Adrenal gland (tissue), 12 donors: ENCODE data around the gene TRAF1. TPM values are rescaled to one million over a fixed set of nuclear protein-coding genes. Genes with fewer than 3 reads are reported as not detected.

ENCODE experiments used
- DNase-seq, 7 donors: peaks; one replicate each; pipeline ENCODE4 v3.0.0-alpha.2; 2019 to 2020
- H3K27ac ChIP-seq, 5 donors: fragments of 200-600 bp; sonication (generic) in 4 of 5; 1 replicate in 3 of 5; 2 replicates in 2 of 5; pipeline versions ENCODE4 v1.5.1 to v1.8.0; 2016 to 2020; ENCODE audit warnings: mild to moderate bottlenecking in 1 of 5
- H3K27me3 ChIP-seq: fragments of 200-600 bp; 2 replicates; pipeline ENCODE4 v1.8.0; 2021
- H3K36me3 ChIP-seq, 2 donors: fragments of 200-600 bp; replicated peaks in 1 of 2; 1 replicate in 1 of 2; 2 replicates in 1 of 2; pipeline versions ENCODE4 v1.5.1 to v1.8.0; 2018 to 2022
- H3K4me1 ChIP-seq, 2 donors: fragments of 200-600 bp; replicated peaks in 1 of 2; 1 replicate in 1 of 2; 2 replicates in 1 of 2; pipeline versions ENCODE4 v1.5.1 to v1.8.0; 2018 to 2021
- H3K4me3 ChIP-seq, 4 donors: fragments of 200-600 bp; sonication (generic) in 3 of 4; one replicate each; pipeline ENCODE4 v1.5.1; 2016 to 2018
- H3K9me3 ChIP-seq, 3 donors: fragments of 200-600 bp; sonication (generic) in 1 of 3; replicated peaks in 1 of 3; 1 replicate in 2 of 3; 2 replicates in 1 of 3; pipeline versions ENCODE4 v1.5.1 to v1.8.0; 2016 to 2021
- CTCF ChIP-seq, 6 experiments: fragments of 450-650 bp in 4 of 6; fragments of 200-600 bp in 2 of 6; sonication (generic) in 1 of 6; IDR thresholded peaks; 1 replicate in 5 of 6; 2 replicates in 1 of 6; pipeline versions ENCODE4 v1.5.1 to v1.8.0; 2016 to 2021; ENCODE audit warnings: antibody characterized with exemption in 6 of 6, mild to moderate bottlenecking in 2 of 6, moderate library complexity in 1 of 6
- POLR2A ChIP-seq, 2 donors: fragments of 450-650 bp; IDR thresholded peaks; one replicate each; pipeline ENCODE4 v1.6.1; 2017; ENCODE audit warnings: antibody characterized with exemption in 2 of 2, mild to moderate bottlenecking in 2 of 2, moderate library complexity in 1 of 2
- WGBS, 4 donors: extraction: QIAGEN DNeasy Blood & Tissue Kit in 2 of 4; methylation state at CpG; one replicate each; pipeline versions ENCODE4 v1.1.5 to v1.1.7; 2013 to 2017; 5-methylcytosine and 5-hydroxymethylcytosine counted together
- intact Hi-C, 2 donors: fragments of 100-400 bp; cut with DNase I; formaldehyde crosslinking; loops; one replicate each; pipeline versions ENCODE4 v1.14.1 to v1.15.0; 2022 to 2023
- polyA plus RNA-seq, 3 donors: library from polyadenylated mRNA; stranded (reverse); fragments of 200-250 nt in 2 of 3; fragments of 350-450 nt in 1 of 3; fragmentation: Illumina TruSeq in 1 of 3; extraction: RNeasy Lipid Tissue Mini Kit (QIAGEN cat#74804) in 1 of 3; gene quantifications; one replicate each; pipeline ENCODE4 v1.2.3, GENCODE V29; 2013 to 2014
- total RNA-seq, 9 donors: library from RNA; depleted of rRNA in 4 of 9; stranded (reverse); fragments of >200 nt in 4 of 9; fragments of 120-200 nt in 1 of 9; fragmentation: NEBNext Ultra II Directional in 1 of 9; extraction: Animal tissue kit (Norgen Biotek cat#: 25700) in 1 of 9; gene quantifications; one replicate each; pipeline versions ENCODE4 v1.1.0 to v1.2.4, GENCODE V29; 2013 to 2023
- donor health status: healthy with polysubstance abuse.
- donor health status: Bipolar disorder and iron deficiency.
- donor health status: DM: yes; HTN: yes; CAD: no.
- donor health status: DM: no; HTN: no; CAD: no.
- donor health status: DM: no; HTN: no; CAD: no.
- donor health status: DM: yes; HTN: yes; CAD: no.

TRAF1 gene
- total and polyA plus RNA-seq, 12 donors = 1.6 to 42.7 (median 7.0) TPM

GRCh38 chr9:120862452-120862851 is 64.1 kb downstream of the TRAF1 start:
- peaks cover 0 to 48% of the 10 kb centered on the region in 2 donors for H3K36me3 ChIP-seq
- H3K27ac ChIP-seq = no peak overlapping the region
- no peaks in the 10 kb centered on the region for H3K9me3 ChIP-seq
- H3K4me1 ChIP-seq = no peaks in the 10 kb centered on the region
- no peak overlapping the region for H3K4me3 ChIP-seq
- TF ChIP-seq POLR2A (IDR thresholded peaks at IDR 0.05) = no peak
- TF ChIP-seq CTCF (IDR thresholded peaks at IDR 0.05) = no peak
- intact Hi-C loops = no loop called here
- no peaks in the 10 kb centered on the region for H3K27me3 ChIP-seq
- WGBS, 4 donors = 86 to 98% (median 95%) methylated on average over 8 to 12 of the region's 12 CpGs
- DNase-seq = no peak

GRCh38 chr9:120861935-120862334 is 64.7 kb downstream of the TRAF1 start:
- no peak overlapping the region for H3K27ac ChIP-seq
- no peak for DNase-seq

GRCh38 chr9:120860083-120860482 is 66.5 kb downstream of the TRAF1 start:
- Histone ChIP-seq H3K27ac (no peak overlapping the region), H3K27me3 (no peaks in the 10 kb centered on the region), H3K4me3 (no peak overlapping the region), H3K4me1 (no peaks in the 10 kb centered on the region), H3K9me3 (no peaks in the 10 kb centered on the region), H3K36me3 (peaks cover 0 to 45% of the 10 kb centered on the region in 2 donors)
- 96 to 98% (median 97%) methylated on average over 9 to 11 of the region's 11 CpGs for WGBS, 4 donors
- intact Hi-C loops = no loop called here
- no peak for DNase-seq
- TF ChIP-seq POLR2A (IDR thresholded peaks at IDR 0.05) (no peak), CTCF (IDR thresholded peaks at IDR 0.05) (no peak)

More at GRCh38 chr9:120861935-120862334, 64.7 kb downstream of the TRAF1 start:
- TF ChIP-seq CTCF (IDR thresholded peaks at IDR 0.05) (no peak), POLR2A (IDR thresholded peaks at IDR 0.05) (no peak)
- Histone ChIP-seq H3K27me3 (no peaks in the 10 kb centered on the region), H3K36me3 (peaks cover 0 to 48% of the 10 kb centered on the region in 2 donors), H3K9me3 (no peaks in the 10 kb centered on the region), H3K4me3 (no peak overlapping the region), H3K4me1 (no peaks in the 10 kb centered on the region)
- intact Hi-C loops = no loop called here
- 93 to 98% (median 97%) methylated on average over 6 of the region's 6 CpGs for WGBS, 4 donors

GRCh38 chr9:120859361-120859760 is 67.2 kb downstream of the TRAF1 start:
- intact Hi-C loops = no loop called here
- H3K27me3 ChIP-seq = no peaks in the 10 kb centered on the region
- no peak overlapping the region for H3K27ac ChIP-seq
- H3K9me3 ChIP-seq = no peaks in the 10 kb centered on the region
- peak in 1 of 7 donors; percentile 29 for DNase-seq
- H3K4me3 ChIP-seq = no peak overlapping the region
- no peak for TF ChIP-seq POLR2A (IDR thresholded peaks at IDR 0.05)
- no peak for TF ChIP-seq CTCF (IDR thresholded peaks at IDR 0.05)
- 80 to 82% (median 80%) methylated on average over 6 of the region's 6 CpGs for WGBS, 4 donors
- no peaks in the 10 kb centered on the region for H3K4me1 ChIP-seq
- peaks cover 0 to 45% of the 10 kb centered on the region in 2 donors for H3K36me3 ChIP-seq
